Activated CD4-positive, CD25-positive, alpha-beta regulatory T cell (primary cell): ENCODE results near the gene TRABD2B.

Experiments used
- DNase-seq, 4 experiments: peaks; one replicate each; lab custom pipeline; 2025; lab: John Stamatoyannopoulos, UW

TRABD2B gene

DNA sequence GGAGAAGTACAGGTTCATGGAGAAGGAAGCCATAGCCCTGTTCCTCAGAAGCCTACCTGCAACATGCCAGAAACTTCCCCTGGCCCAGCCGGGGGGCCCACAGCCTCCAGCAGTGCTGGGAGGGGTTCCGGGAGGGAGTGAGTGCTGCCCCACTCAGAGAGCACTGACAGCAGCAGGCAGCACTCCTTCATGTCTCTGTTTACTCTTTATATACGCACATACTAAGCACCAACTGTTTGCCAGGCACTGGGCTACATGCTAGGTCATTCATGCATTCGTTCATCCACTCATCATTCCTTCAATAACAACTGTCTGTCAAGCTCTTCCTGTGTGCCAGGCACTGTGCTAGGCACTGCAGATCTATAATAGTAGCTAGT, 120.6 kb downstream of the TRABD2B start:
- no peak for DNase-seq

DNA sequence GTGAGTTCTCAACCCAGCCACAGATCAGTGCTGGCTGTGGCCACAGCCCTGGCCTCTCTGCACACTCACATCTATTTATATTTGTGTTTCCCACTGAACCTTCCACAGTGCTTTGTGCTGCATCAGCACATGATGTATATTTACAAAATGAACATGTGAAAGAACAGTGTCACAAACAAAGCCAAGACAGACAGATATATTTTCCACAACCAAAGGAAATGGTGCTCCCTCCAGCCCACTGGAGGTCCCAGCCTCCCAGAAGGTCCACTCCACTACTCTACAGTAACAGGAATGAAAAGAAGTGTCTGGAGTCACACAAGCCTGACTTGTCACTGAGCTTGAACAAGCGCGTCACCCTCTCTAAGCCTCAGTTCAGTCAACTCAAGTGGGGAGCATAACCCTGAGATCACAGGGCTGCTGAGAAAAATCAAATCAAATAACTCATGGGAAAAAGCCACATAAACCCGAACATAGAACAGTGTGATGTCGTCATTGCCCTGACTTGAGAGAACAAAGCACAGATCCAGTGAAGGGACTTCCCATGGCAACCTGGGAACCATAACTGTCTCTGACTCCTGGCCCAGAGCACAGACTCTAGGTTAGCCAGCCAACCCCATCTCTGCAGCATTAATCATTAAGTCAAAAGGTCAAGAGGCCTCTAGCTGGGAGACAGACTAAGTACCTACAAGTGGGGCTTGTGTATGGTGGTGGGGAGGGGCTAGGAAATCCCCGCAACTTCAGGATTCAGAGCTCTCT, 121.2 kb downstream of the TRABD2B start:
- no peak for DNase-seq

DNA sequence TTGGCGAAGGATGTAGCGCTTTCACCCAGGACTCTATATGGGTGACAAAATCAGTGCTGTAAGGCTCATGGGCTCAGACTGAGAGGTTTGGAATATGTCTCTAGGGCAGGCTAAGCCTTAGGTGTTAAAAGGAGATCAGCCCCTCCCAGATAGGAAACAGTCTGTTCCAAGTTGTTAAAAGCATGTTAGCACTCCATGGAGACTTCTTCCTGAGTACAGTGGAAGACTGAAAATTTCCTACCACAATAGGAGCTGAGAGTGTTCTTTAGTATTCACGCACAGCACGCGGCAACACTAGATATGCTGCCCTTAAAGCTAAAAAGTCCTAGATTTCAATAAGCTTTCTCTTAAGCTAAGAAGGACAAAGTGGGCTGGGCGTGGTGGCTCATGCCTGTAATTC, 122.1 kb downstream of the TRABD2B start:
- no peak for DNase-seq

DNA sequence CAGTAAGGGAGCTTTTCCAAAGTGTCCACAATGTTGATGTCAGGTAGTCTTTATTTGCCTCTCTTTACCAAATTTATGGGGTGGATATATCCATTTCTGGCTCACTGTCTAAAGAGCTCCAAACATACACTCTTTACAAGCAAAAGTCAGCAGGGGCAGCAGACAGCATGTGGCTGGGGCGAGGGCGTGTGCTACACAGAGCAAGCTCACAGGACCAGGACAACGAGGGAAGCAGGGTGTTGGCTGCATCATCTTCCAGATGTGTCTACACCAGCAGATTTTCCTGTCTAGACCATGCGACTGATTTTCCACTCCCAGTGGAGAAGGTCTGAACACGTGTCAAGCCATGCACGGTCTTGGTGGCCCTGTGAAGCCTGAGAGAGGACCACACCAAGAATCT, 123.8 kb downstream of the TRABD2B start:
- DNase-seq: no peak

DNA sequence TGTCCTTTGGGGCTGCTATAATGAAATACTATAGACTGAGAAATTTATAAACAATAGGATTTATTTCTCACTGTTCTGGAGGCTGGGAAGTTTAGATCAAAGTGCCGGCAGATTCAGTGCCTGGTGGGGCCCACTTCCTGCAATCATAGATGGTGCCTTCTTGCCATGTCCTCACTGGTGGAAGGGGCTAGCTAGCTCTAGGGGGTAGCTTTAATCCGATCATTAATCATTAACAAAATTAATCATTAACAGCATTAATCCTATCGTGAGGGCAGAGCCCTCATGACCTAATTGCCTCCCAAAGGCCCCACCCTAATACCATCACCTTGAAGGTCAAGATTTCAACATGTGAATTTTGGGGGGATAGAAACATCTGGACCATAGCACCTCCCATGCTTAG, 124.3 kb downstream of the TRABD2B start:
- no peak for DNase-seq

DNA sequence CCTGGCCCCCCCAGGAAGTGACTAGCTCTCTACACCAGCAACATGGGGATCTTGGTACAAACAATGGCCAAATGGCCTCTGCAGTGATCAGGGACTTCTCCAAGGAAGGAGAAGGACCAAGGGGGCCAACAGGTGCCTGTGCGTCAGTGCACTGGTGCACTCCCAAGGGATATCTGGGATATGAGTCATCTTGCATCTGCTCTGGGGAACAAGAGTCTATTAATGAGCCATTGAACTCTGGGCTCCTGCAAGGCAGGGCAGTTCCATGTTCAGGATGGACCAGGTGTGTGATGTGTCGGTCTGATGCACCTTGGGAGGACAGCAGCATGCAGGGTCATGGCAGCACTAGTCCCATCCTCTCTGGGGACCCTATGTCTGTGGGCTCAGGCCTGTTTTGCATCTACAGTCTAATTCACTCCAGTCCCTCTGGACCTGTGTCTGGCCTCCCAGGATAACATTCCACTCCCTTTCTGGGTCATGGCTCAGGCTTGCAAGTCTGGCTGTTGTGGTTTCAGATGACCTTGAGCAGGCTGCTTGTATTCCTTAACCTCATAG, 125.3 kb downstream of the TRABD2B start:
- DNase-seq: no peak

DNA sequence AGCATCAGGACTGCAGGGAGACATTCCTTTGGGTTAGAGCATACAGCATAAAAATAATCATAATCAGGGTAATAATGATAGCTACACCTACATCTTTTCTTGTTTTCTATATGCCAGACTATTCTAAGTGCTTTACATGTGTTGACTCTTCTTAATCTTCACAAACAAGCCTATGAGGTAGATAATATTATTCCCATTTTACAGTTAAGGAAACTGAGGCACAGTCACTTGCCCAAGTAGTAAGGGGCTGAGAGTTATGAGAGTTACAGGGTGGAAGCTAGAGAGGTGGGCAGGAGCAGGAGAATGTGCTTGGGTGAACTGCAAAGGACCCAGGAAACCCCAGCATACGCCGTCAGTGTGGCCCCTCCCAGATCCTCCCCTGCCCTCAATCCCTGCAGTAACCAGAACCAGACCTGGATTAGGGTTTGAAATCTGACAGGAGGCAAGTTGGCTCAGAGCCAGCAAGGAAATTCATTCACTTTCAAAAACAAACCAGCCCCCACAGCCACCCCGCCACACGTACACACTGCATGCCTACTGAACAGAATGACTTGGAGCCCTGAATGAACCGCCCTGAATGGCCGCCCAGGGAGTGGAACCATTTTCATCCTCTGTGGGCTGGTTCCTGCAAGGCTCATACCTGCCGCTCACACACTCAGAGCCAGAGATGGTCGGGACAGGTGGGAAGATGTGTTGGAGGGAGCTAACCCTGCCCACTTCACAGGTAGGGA, 126.1 kb downstream of the TRABD2B start:
- no peak for DNase-seq

DNA sequence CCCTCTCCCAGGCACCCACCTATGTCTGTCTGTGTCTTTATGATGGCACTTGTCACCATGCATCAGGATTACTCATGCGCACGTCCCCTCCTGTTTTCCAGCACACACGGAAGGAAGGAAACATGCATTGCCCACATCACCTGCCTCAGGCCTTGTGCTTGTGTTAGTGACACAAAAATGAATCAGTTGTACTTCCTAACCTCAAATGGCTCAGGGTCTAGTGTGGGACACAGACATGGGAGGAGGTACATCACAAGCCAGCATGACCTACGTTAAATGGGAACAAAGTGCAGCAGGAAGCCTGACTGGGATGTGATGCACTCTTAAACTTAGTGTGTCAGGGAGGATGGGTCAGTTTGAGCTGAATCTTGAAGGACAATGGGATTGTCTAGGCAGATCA, 126.7 kb downstream of the TRABD2B start:
- no peak for DNase-seq

DNA sequence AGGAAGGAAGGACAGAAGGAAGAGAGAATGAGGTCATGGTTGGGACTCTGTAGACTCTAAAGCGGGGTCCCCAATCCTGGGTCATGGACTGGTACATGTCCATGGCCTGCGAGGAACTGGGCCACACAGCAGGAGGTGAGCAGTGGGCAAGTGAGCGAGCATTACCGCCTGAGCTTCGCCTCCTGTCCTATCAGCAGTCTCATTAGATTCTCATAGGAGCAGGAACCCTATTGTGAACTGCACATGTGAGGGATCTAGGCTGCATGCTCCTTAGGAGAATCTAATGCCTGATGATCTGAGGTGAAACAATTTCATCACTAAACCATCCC, 128.9 kb downstream of the TRABD2B start:
- no peak for DNase-seq

DNA sequence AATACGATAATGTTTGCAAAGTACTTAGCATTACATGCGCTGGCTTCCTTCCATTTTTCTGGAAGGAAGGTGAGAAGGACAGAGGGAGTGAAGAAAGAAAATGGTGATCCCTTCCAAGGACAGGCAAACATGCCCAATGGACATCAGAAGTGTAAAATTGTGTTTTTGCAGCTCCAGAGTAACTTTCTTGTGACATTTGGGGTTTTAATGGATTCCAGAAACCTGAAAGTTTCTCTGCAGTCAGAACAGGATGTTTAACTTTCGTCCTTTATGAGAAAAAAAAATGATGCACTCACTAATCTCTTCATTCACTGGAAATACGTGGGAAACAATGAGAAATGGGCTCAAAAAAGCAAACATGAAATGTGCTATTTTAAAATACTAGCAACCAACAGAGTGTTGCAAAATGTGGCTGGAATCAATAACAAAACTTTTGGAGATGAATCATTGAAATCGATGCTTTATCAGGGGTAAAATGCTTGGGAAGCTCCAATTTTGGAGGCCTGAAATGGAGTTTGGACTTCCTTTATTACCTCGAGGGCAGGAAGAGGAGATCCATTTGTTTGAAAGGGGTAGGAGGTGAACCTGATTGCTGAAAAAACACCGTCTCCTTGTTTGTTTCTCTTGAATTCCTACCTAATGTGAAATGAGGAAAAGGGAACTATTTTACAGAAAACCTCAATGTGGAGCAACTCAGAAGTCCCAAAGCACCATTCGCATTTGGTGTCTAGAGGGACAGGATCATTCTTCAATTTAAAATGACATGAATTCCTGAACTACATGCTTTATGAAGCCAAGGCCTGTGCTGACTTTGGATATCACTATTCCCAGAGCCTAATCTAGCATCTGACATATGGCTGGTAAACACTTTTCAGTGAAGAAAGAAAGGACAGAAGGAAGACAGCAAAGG, 129.5 kb downstream of the TRABD2B start:
- no peak for DNase-seq

DNA sequence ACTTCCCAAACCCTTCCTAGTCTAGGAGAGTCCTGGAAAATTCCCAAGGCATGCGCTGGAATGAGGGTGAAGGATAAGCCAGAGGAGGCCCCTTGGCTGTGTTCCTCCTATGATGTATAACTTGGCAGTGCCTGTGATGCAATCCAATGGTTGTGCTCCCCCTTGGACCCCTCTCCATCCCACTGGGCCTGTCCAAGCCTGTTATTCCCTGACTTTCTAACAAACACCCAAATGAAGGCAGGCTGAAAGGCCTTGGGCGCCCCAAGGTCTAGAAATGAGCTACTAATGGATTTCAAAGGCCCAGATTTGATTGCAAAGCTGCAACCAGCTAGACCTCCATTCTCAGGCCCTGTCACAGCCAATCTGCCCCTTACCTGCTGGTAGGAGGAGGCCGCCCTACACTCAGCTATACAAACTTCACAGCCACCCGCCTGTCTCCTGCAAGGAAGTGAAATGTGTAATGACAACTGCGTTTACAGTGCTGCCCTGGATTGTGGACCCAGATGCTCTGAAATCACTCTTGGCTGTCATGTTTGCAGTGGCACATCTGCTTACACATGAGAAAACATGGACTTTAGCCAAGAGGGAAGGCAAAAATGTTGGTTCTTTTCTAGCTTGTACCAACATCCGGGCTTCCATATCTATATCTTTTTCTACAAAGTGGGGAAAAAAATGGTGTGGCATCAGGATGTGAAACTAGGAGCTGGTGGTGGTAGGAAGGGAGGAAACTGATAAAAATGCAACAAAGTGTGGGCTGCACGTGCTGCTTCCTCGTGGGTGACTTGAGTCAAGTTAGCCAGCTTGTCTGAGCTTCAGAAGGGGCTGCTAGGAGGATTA, 130.4 kb downstream of the TRABD2B start:
- no peak for DNase-seq

DNA sequence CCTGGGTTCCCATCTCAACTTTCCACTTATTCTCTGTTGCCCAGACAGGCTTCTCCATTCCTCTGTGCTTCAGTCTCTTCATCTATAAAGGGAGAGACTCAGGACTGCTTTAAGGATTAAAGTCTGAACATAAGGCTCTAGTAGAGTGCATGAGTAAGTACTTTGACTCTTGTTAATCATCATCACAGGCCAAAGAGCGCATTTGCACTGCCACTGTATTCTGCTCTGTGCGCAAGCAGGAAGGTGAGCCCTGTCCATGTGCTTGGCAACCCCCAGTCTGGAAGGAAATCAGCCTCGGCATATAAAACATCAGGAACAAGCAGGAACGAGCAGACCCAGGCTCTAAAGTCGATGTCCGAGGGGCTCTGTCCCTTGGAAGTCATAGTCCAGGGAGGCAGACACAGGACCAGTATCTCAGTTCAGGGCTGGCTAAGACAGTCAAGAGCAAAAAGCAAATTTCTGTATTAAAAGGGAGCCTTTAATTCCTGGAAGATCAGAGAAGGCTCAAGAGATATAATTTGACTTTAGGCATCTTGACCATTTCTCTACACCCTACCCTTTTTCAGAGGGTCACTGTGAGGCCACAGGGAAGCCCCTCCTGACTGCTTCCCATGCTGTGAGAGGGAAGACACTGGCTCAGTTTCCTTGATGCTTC, 131.2 kb downstream of the TRABD2B start:
- no peak for DNase-seq

DNA sequence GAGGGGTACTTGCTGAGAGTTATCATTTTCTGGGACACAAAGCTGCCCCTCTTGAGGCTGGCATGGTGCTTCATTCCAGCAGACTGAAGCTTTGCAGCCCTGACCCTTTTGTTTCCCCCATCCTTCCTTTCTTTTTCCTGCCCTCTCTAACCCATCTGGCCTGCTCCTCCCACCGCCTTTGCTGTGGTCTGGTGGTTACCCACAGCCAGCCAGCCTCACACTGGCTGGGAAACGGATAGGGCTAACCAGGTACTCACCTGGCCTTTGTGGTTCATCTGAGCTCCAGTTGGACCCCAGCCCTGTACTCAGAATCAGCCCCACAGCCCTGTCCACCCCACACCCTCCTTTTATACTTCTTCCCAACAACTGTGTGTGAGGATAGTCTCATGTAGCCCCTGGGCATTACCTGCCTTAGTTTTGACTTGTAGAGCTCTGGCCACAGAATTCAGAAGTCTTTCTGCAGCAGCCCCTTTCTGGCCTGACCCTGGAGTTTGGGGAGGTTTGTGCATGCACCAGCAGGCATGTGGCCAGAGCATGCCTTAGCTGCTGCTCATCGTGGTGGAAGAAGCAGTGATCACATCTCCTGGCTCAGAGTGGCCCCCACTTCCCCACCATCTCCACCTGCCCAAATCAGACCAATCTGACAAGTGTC, 138.0 kb downstream of the TRABD2B start:
- DNase-seq: no peak

DNA sequence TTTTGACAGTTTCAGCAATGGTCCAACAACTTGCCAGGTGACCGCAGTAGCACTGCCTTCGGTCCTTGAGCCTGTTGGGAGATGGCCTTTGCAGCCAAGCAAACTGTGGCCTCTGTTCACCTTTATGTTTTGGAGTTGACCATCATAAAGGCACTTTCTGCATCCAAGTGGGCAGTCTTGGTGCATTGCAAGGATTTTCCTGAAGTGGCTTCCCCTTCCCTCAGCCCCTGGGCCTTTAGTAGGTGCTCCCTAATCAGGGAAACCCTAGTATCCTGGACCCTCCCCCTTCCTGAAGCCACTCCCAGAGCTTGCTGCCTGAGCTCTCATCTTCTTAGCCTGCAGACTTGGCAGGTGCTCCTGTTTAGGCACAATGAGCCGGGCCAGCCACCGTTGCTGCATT, 140.2 kb downstream of the TRABD2B start:
- DNase-seq: no peak

DNA sequence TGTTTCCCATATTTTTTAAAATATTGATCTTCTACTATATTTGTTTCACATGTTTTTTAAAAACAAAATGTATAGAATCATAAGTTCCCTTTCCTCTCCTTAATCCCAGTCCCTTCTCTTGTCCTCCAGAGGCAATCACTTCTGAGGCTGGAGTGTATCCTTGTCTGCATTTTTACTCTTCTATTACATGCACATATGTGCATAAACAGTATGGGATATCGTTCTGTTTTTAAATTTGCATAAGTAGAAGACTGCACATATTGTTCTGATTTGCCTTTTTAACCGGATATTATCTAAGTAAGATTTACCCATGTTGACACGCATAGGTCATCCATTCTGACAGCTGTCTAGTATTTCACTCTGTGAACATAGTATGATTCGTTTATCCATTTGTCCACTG, 142.0 kb downstream of the TRABD2B start:
- no peak for DNase-seq

DNA sequence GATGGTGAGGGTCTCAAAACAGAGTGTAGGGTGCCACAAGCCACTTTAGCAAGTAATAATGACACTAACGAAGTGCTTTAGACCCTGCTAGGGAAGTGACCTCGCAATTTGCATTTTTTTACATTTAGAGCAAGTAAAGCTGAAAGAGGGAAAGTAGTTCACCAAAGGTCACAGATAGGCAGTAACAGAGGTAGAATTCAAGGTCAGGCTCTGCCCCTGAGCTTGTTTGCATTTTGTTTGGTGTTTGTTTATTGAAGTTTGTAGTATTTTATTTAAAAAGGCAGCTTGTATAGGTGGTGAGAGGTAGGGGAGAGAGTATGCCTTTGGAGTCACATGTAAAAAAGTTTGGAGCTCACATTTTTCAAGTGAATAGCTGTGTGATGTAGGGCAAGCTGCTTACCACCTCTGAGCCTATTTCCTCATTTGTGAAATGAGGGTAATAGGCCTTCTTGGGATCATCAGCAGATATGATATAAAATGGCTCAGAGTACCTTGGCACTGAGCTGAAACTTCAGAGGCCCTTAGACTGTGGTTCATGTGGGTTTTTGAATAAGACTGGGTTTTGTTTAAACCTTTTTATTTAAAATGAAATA, 142.5 kb downstream of the TRABD2B start:
- no peak for DNase-seq

DNA sequence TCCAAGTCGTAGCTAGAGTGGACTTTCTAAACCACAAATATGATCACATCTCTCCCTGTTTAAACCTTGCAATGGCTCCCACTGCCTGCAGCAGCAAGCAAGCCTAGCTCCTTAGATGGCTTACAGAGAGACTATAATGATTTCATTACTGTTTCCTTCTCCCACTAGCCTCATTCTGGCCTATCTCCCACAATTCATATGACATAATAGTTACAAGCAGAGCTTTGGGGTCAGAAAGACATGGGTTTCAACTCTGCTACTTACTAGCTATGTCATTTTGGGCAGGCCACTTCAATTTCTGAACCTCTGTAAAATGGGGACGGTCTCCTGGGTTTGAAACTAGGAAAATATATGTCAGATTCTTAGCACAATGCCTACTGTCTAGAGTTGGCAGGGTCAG, 143.3 kb downstream of the TRABD2B start:
- no peak for DNase-seq

DNA sequence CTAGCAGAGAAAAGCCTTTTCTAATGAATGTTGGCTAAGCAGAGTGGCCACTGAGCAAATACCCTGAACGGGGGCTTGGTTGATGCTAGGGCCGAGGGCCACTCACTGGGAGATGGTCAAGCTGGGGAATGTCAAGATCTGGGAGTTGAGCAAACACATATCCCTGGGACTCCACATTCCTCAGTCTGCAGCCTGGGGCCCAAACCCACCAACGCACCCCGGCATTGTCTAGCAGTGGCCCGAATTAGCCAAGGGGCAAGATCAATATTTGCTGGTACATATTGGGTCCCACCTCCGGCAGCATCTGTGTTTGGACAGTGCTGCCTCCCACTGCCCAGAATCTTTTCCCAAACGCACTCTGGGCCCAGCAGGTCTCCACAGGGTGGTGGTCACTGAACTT, 144.1 kb downstream of the TRABD2B start:
- no peak for DNase-seq

DNA sequence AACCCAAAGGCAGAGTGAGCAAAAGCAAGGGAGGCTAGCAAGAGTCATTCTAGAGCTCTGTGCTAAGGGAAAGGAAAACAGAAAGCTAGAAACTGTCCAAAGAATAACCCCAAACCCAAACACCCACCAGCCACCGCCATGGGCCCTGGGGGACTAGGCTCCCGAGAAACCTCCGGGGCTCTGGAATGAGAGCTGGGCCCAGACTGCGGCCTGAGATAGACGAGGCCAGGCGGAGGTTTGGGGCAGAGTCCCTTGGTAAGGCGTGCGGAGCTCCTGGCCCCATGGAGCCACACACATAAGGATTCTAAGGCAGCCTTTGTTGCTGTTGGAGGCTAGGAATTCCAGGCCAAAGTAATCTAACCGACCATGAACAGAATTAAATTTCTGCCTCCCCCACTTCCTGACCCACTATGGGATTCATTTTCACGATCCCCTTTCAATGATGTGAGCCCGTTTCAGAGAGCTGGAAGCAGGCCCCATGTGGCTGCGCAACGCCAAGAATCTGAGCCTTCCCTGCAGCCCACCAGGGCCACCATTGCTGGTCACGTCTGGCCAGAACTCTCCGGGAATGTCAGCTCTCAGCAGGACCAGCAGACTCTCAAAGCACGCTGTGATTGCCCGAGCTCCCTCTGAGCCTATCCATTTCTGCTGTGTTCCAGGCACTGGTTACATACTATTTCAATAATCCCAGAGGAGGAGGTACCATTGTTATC, 145.0 kb downstream of the TRABD2B start:
- no peak for DNase-seq

DNA sequence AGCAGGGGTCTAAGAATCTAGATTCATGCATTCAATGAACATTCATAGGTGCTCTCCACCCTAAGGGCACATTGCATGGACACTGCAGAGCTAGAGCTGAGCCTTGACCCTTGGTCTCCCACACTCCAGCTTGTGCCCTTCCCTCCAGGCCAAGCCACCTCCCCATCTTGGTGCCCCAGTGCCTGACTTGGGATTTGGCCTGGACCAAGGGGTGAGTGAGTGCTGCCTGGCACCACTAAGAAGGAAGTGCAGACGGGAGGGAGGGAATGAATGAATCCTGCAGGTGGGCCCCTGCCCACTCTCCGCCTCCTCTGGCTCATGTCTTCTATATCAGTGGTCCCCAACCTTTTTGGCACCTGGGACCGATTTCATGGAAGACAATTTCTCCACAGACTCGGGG, 146.7 kb downstream of the TRABD2B start:
- no peak for DNase-seq
